Renal pelvis (tissue), 12 donors: ENCODE results near the gene CIB4. TPM values are rescaled to one million over a fixed set of nuclear protein-coding genes. Genes with fewer than 3 reads are reported as not detected.

Source experiments
- DNase-seq: peaks from one replicate; pipeline ENCODE4 v3.0.0-alpha.2; 2013
- long read RNA-seq, 16 experiments: transcript quantifications; one replicate each; lab custom pipeline, GENCODE V29; 2026
- polyA plus RNA-seq, 3 donors: library from polyadenylated mRNA; unstranded; fragments of 120-200 nt; gene quantifications; one replicate each; pipeline ENCODE4 v1.2.1, GENCODE V29; 2013; ENCODE audit not compliant: insufficient read length in 3 of 3

Gene CIB4
- polyA plus RNA-seq, result under 1 TPM; 0.28 to 0.78 (median 0.30) TPM
- long read RNA-seq, donor 1, partial matches to known transcripts, result 0 of 1 reads
- long read RNA-seq, donor 1, other reads (novel, unspliced or antisense), result 0 of 1 reads
- long read RNA-seq, donor 2, result 0 reads
- long read RNA-seq, donor 3, result 0 reads
- long read RNA-seq, donor 4, result 0 reads
- long read RNA-seq, donor 5, result 0 reads
- long read RNA-seq, donor 6, result 0 reads
- long read RNA-seq, donor 7, result 0 reads
- long read RNA-seq, donor 8, result 0 reads
- long read RNA-seq, donor 9, result 0 reads
- long read RNA-seq, donor 10, result 0 reads
- long read RNA-seq, donor 11, partial matches to known transcripts, result 0 of 1 reads
- long read RNA-seq, donor 11, other reads (novel, unspliced or antisense), result 0 of 1 reads
- long read RNA-seq, donor 12, result 0 reads
- long read RNA-seq, donor 13, partial matches to known transcripts, result 0 of 1 reads
- long read RNA-seq, donor 13, other reads (novel, unspliced or antisense), result 0 of 1 reads
- long read RNA-seq, donor 14, result 0 reads
- long read RNA-seq, donor 15, result 0 reads
- long read RNA-seq, donor 16, result 0 reads

GRCh38 chr2:26640781-26641564 is at the start of gene CIB4:
Gene CIB4 (minus strand): TSS chr2:26641366. CDS start chr2:26641314, 52 bp downstream.
- peak; percentile 57 for DNase-seq

- DNase-seq, result no peak
These were observed 46.6 kb upstream of the CIB4 start for GRCh38 chr2:26687801-26688200.

GRCh38 chr2:26687328-26687727 is 46.2 kb upstream of the CIB4 start:
- DNase-seq, result no peak

- peak; percentile 88 for DNase-seq
These were observed 45.0 kb upstream of the CIB4 start for GRCh38 chr2:26685989-26686839.

- no peak for DNase-seq
These were observed 44.2 kb upstream of the CIB4 start for GRCh38 chr2:26685341-26685740.

GRCh38 chr2:26683583-26683982 is 42.4 kb upstream of the CIB4 start:
- DNase-seq, result no peak

GRCh38 chr2:26682155-26682554 is 41.0 kb upstream of the CIB4 start:
- no peak for DNase-seq

GRCh38 chr2:26681656-26682055 is 40.5 kb upstream of the CIB4 start:
- DNase-seq, result no peak

- DNase-seq, result no peak
These were observed 38.7 kb upstream of the CIB4 start for GRCh38 chr2:26679867-26680266.

GRCh38 chr2:26678035-26678434 is 36.9 kb upstream of the CIB4 start:
- DNase-seq, result no peak

- DNase-seq, result no peak
These were observed 34.6 kb upstream of the CIB4 start for GRCh38 chr2:26675651-26676255.

- no peak for DNase-seq
These were observed 33.6 kb upstream of the CIB4 start for GRCh38 chr2:26674771-26675170.

- no peak for DNase-seq
These were observed 33.0 kb upstream of the CIB4 start for GRCh38 chr2:26674002-26674751.

- DNase-seq, result no peak
These were observed 31.7 kb upstream of the CIB4 start for GRCh38 chr2:26672818-26673393.

- DNase-seq, result peak; percentile 41
These were observed 31.1 kb upstream of the CIB4 start for GRCh38 chr2:26672112-26672817.

- no peak for DNase-seq
These were observed 30.5 kb upstream of the CIB4 start for GRCh38 chr2:26671691-26672090.

- DNase-seq, result no peak
These were observed 29.8 kb upstream of the CIB4 start for GRCh38 chr2:26670931-26671460.

- DNase-seq, result no peak
These were observed 29.0 kb upstream of the CIB4 start for GRCh38 chr2:26670171-26670570.
